HAP-1 (cell line): ENCODE measurements around the gene PSMB7.

Experiments
- DNase-seq, 2 experiments: peaks; one replicate each; pipeline ENCODE4 v3.0.0-alpha.2; 2016 to 2020; ENCODE audit warnings: low spot score in 2 of 2
- H3K27me3 ChIP-seq: fragments of 250-450 bp; sonication (Bioruptor Pico); 2 replicates; pipeline ENCODE4 v1.5.1; 2020; ENCODE audit warnings: low read depth, mild to moderate bottlenecking, moderate library complexity
- H3K36me3 ChIP-seq: fragments of 250-450 bp; sonication (Bioruptor Pico); replicated peaks from 2 replicates; pipeline ENCODE4 v1.5.1; 2020; ENCODE audit warnings: mild to moderate bottlenecking
- H3K4me1 ChIP-seq: fragments of 250-450 bp; sonication (Bioruptor Pico); 2 replicates; pipeline ENCODE4 v1.5.1; 2020; ENCODE audit warnings: mild to moderate bottlenecking
- H3K4me3 ChIP-seq: fragments of 250-450 bp; sonication (Bioruptor Pico); 2 replicates; pipeline ENCODE4 v1.5.1; 2020; ENCODE audit warnings: mild to moderate bottlenecking, moderate library complexity
- H3K9me3 ChIP-seq: fragments of 250-450 bp; sonication (Bioruptor Pico); 2 replicates; pipeline ENCODE4 v1.5.1; 2020; ENCODE audit warnings: mild to moderate bottlenecking, moderate library complexity
- in situ Hi-C: fragments of 300-500 bp; cut with MboI; formaldehyde crosslinking; loops from 3 replicates; pipeline ENCODE4 v1.14.3; 2020; ENCODE audit warnings: low sequenced_read_pairs, inconsistent platforms, mixed read lengths

PSMB7 gene

GRCh38 chr9:124329206-124329792, 85.9 kb downstream of the PSMB7 start:
- no peaks in the 10 kb centered on the region for H3K9me3 ChIP-seq
- H3K4me1 ChIP-seq = no peaks in the 10 kb centered on the region
- H3K36me3 ChIP-seq = peaks cover 29% of the 10 kb centered on the region
- no peak for DNase-seq
- H3K4me3 ChIP-seq = no peak overlapping the region
- H3K27me3 ChIP-seq = no peaks in the 10 kb centered on the region
- in situ Hi-C loops = no loop called here

- Histone ChIP-seq H3K4me1 (no peaks in the 10 kb centered on the region), H3K36me3 (peaks cover 29% of the 10 kb centered on the region), H3K9me3 (no peaks in the 10 kb centered on the region), H3K4me3 (no peak overlapping the region), H3K27me3 (no peaks in the 10 kb centered on the region)
- no peak for DNase-seq
- in situ Hi-C loops = no loop called here
These were observed 87.0 kb downstream of the PSMB7 start for GRCh38 chr9:124328285-124328684.

GRCh38 chr9:124327491-124327890, 87.8 kb downstream of the PSMB7 start:
- no peaks in the 10 kb centered on the region for H3K9me3 ChIP-seq
- no peaks in the 10 kb centered on the region for H3K27me3 ChIP-seq
- H3K36me3 ChIP-seq = peaks cover 34% of the 10 kb centered on the region
- in situ Hi-C loops = no loop called here
- H3K4me1 ChIP-seq = no peaks in the 10 kb centered on the region
- no peak for DNase-seq
- no peak overlapping the region for H3K4me3 ChIP-seq

- no peak for DNase-seq
- Histone ChIP-seq H3K4me1 (no peaks in the 10 kb centered on the region), H3K4me3 (no peak overlapping the region), H3K27me3 (no peaks in the 10 kb centered on the region), H3K36me3 (peaks cover 41% of the 10 kb centered on the region), H3K9me3 (no peaks in the 10 kb centered on the region)
- in situ Hi-C loops = no loop called here
These were observed 88.9 kb downstream of the PSMB7 start for GRCh38 chr9:124326378-124326777.

GRCh38 chr9:124325816-124326215, 89.4 kb downstream of the PSMB7 start:
- DNase-seq = no peak
- in situ Hi-C loops = no loop called here
- Histone ChIP-seq H3K4me3 (no peak overlapping the region), H3K4me1 (no peaks in the 10 kb centered on the region), H3K27me3 (no peaks in the 10 kb centered on the region), H3K36me3 (peaks cover 41% of the 10 kb centered on the region), H3K9me3 (no peaks in the 10 kb centered on the region)

- no peak for DNase-seq
- Histone ChIP-seq H3K36me3 (peaks cover 39% of the 10 kb centered on the region), H3K4me3 (no peak overlapping the region), H3K9me3 (no peaks in the 10 kb centered on the region), H3K4me1 (no peaks in the 10 kb centered on the region), H3K27me3 (no peaks in the 10 kb centered on the region)
- in situ Hi-C loops = loop anchor here (25.0 kb wide), 1 partner anchor 787 kb away; no protein-coding TSS in a partner anchor
These were observed 91.3 kb downstream of the PSMB7 start for GRCh38 chr9:124323904-124324303.

- Histone ChIP-seq H3K4me3 (no peak overlapping the region), H3K27me3 (no peaks in the 10 kb centered on the region), H3K4me1 (no peaks in the 10 kb centered on the region), H3K36me3 (peaks cover 29% of the 10 kb centered on the region), H3K9me3 (no peaks in the 10 kb centered on the region)
- no peak for DNase-seq
- in situ Hi-C loops = loop anchor here (25.0 kb wide), 1 partner anchor 786 kb away; no protein-coding TSS in a partner anchor
These were observed 92.4 kb downstream of the PSMB7 start for GRCh38 chr9:124322618-124323432.

GRCh38 chr9:124321935-124322334, 93.3 kb downstream of the PSMB7 start:
- no peaks in the 10 kb centered on the region for H3K4me1 ChIP-seq
- H3K36me3 ChIP-seq = peaks cover 27% of the 10 kb centered on the region
- DNase-seq = no peak
- in situ Hi-C loops = loop anchor here (25.0 kb wide), 1 partner anchor 785 kb away; no protein-coding TSS in a partner anchor
- no peaks in the 10 kb centered on the region for H3K27me3 ChIP-seq
- no peaks in the 10 kb centered on the region for H3K9me3 ChIP-seq
- no peak overlapping the region for H3K4me3 ChIP-seq

- no peak for DNase-seq
- H3K27me3 ChIP-seq = no peaks in the 10 kb centered on the region
- peaks cover 25% of the 10 kb centered on the region for H3K36me3 ChIP-seq
- H3K4me1 ChIP-seq = no peaks in the 10 kb centered on the region
- H3K4me3 ChIP-seq = no peak overlapping the region
- no peaks in the 10 kb centered on the region for H3K9me3 ChIP-seq
- in situ Hi-C loops = loop anchor here (25.0 kb wide), 1 partner anchor 784 kb away; no protein-coding TSS in a partner anchor
These were observed 93.8 kb downstream of the PSMB7 start for GRCh38 chr9:124321416-124321815.

GRCh38 chr9:124320062-124320973, 94.9 kb downstream of the PSMB7 start:
- in situ Hi-C loops = loop anchor here (25.0 kb wide), 1 partner anchor 783 kb away; no protein-coding TSS in a partner anchor
- H3K4me1 ChIP-seq = no peaks in the 10 kb centered on the region
- DNase-seq = peak; percentile 55 to 87
- no peaks in the 10 kb centered on the region for H3K9me3 ChIP-seq
- H3K27me3 ChIP-seq = no peaks in the 10 kb centered on the region
- no peak overlapping the region for H3K4me3 ChIP-seq
- peaks cover 29% of the 10 kb centered on the region for H3K36me3 ChIP-seq

GRCh38 chr9:124315882-124316281, 99.4 kb downstream of the PSMB7 start:
- Histone ChIP-seq H3K36me3 (peaks cover 21% of the 10 kb centered on the region), H3K27me3 (no peaks in the 10 kb centered on the region), H3K4me1 (no peaks in the 10 kb centered on the region), H3K4me3 (no peak overlapping the region), H3K9me3 (no peaks in the 10 kb centered on the region)
- in situ Hi-C loops = loop anchor here (25.0 kb wide), 1 partner anchor 779 kb away; no protein-coding TSS in a partner anchor
- no peak for DNase-seq

- peaks cover 18% of the 10 kb centered on the region for H3K36me3 ChIP-seq
- in situ Hi-C loops = loop anchor here (25.0 kb wide), 1 partner anchor 777 kb away; no protein-coding TSS in a partner anchor
- no peaks in the 10 kb centered on the region for H3K9me3 ChIP-seq
- H3K4me1 ChIP-seq = no peaks in the 10 kb centered on the region
- H3K27me3 ChIP-seq = no peaks in the 10 kb centered on the region
- H3K4me3 ChIP-seq = no peak overlapping the region
- DNase-seq = no peak
These were observed 101.3 kb downstream of the PSMB7 start for GRCh38 chr9:124313940-124314339.
